Measurements from ENCODE around the gene POMT1.

DNA sequence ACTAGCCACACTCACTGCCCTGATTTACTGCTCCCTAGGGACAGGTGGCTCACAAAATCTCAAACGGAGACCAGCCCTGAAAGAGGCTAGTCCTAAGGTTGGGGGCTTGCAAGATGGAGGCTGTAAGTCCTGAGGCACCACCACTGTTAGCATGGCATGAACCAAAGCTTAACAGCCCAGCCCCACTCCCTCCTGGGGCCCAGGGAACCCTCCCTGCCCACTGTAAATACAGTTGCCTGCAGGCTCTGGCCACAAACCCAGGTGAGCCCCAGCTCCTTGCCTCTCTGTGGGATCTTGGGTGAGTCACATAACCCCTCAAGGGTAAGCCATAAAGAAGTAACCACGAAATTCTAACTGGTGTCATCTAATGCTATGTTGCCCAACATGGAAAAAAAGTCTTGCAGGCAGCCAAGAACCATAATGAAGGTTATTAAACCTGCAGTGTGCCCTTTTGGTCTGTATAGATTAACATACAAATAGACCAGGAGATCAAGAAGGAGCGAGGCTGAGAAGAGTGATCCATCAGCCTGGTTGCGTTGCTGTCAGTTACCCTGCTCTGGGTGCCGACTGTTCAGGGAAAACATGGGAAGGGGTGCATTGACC is 1.7 kb upstream of the POMT1 start:
- TF ChIP-seq POLR2A (IDR thresholded peaks at IDR 0.05; ENCODE audit: control extremely low read depth in 1 of 2, low read depth in 2 of 2, low read length in 2 of 2) (no peak; a peak in 1 of 3 replicates), EZH2 (IDR thresholded peaks at IDR 0.05; ENCODE audit: low read depth, low read length, severe bottlenecking) (no peak), NRF1 (IDR thresholded peaks at IDR 0.05; ENCODE audit: low read depth, low read length) (no peak)
